Suprapubic skin (tissue), 3 donors: Measurements from ENCODE around the gene ZNF324.

Experiments
- CTCF ChIP-seq, 2 donors: fragments of 200-600 bp in 1 of 2; fragments of 450-650 bp in 1 of 2; sonication (generic) in 1 of 2; IDR thresholded peaks; one replicate each; pipeline ENCODE4 v1.5.1; 2016 to 2019; ENCODE audit warnings: antibody characterized with exemption in 2 of 2, mild to moderate bottlenecking in 1 of 2, moderate library complexity in 1 of 2
- EP300 ChIP-seq: sonication (generic); formaldehyde crosslinking; IDR thresholded peaks from one replicate; pipeline ENCODE4 v1.6.1; 2017; ENCODE audit warnings: antibody characterized with exemption
- POLR2A ChIP-seq, 2 donors: fragments of 450-650 bp; IDR thresholded peaks; one replicate each; pipeline ENCODE4 v1.6.1; 2017; ENCODE audit warnings: antibody characterized with exemption in 2 of 2, mild to moderate bottlenecking in 2 of 2, moderate library complexity in 2 of 2

- no peak for TF ChIP-seq CTCF (IDR thresholded peaks at IDR 0.05)
- TF ChIP-seq EP300, result no peak
- TF ChIP-seq POLR2A (IDR thresholded peaks at IDR 0.05), result no peak
These were observed 38.3 kb upstream of the ZNF324 start for GRCh38 chr19:58428617-58429016.
